MCF 10A (cell line): ENCODE results near the gene POLR1D. TPM values are rescaled to one million over a fixed set of nuclear protein-coding genes. Genes with fewer than 3 reads are reported as not detected.
A peak's percentile ranks its signal among the peaks of the same experiment; 100 is the strongest.

Experiments used
- BruUV-seq: library from RNA; stranded (reverse); fragments of 400-500 nt; replicated peaks from 2 replicates; lab custom pipeline; 2021; lab: Mats Ljungman, UMichigan
- CTCF ChIA-PET: fragments of 300-600 bp; sonication (Branson Sonifier 250); formaldehyde crosslinking; extraction: SDS; loops from one replicate; lab custom pipeline; 2021; ENCODE audit warnings: antibody characterized with exemption, inconsistent platforms; lab: Yijun Ruan, JAX
- POLR2A ChIA-PET: fragments of 300-600, 350-650 bp; sonication (Branson Sonifier 250); formaldehyde crosslinking; extraction: SDS; loops from one replicate; lab custom pipeline; 2020; ENCODE audit warnings: antibody characterized with exemption, inconsistent platforms; lab: Yijun Ruan, JAX
- DNase-seq: peaks from one replicate; pipeline ENCODE4 v3.0.0-alpha.2; 2018; ENCODE audit not compliant: unreplicated experiment
- H3K27ac Mint-ChIP-seq: one replicate; pipeline ENCODE4 v1.8.0; 2022; ENCODE audit warnings: mild to moderate bottlenecking, low read depth, mixed read lengths; ENCODE audit not compliant: unreplicated experiment
- H3K27me3 Mint-ChIP-seq: one replicate; pipeline ENCODE4 v1.8.0; 2022; ENCODE audit warnings: mixed read lengths; ENCODE audit not compliant: insufficient read depth, unreplicated experiment
- H3K36me3 Mint-ChIP-seq: one replicate; pipeline ENCODE4 v1.8.0; 2022; ENCODE audit warnings: mild to moderate bottlenecking, moderate library complexity, mixed read lengths; ENCODE audit not compliant: insufficient read depth, unreplicated experiment
- H3K4me1 Mint-ChIP-seq: one replicate; pipeline ENCODE4 v1.8.0; 2022; ENCODE audit warnings: mixed read lengths; ENCODE audit not compliant: insufficient read depth, unreplicated experiment
- H3K4me3 Mint-ChIP-seq: one replicate; pipeline ENCODE4 v1.8.0; 2022; ENCODE audit warnings: mild to moderate bottlenecking, moderate library complexity, mixed read lengths; ENCODE audit not compliant: unreplicated experiment
- H3K9me3 Mint-ChIP-seq: one replicate; pipeline ENCODE4 v1.8.0; 2022; ENCODE audit warnings: mixed read lengths; ENCODE audit not compliant: unreplicated experiment
- intact Hi-C: fragments of 100-400 bp; cut with micrococcal nuclease; formaldehyde crosslinking; loops from 2 replicates; pipeline ENCODE4 v1.14.1; 2022
- total RNA-seq: library from RNA; stranded (reverse); gene quantifications from 2 replicates; pipeline ENCODE4 v1.2.3, GENCODE V29; 2022
- TF ChIP-seq, protein P1 (sequence below): fragments of 200-600 bp; IDR thresholded peaks from one replicate; pipeline ENCODE4 v1.8.0; 2022; ENCODE audit warnings: antibody characterized with exemption, mild to moderate bottlenecking; ENCODE audit not compliant: unreplicated experiment

The POLR1D gene
- total RNA-seq, 1 experiment from 2014 or later = 146 TPM

GRCh38 chr13:27659145-27659865 lies 37.6 kb downstream of the POLR1D start:
- intact Hi-C loops = no loop called here
- H3K27me3 Mint-ChIP-seq = no peaks in the 10 kb centered on the region
- no peak for DNase-seq
- peaks cover 5% of the 10 kb centered on the region for H3K4me1 Mint-ChIP-seq
- POLR2A ChIA-PET = interaction anchor here (0.7 kb wide), 1 partner anchor 40 kb away, joined by 3 read pairs; no protein-coding TSS in a partner anchor
- H3K9me3 Mint-ChIP-seq = no peaks in the 10 kb centered on the region
- BruUV-seq = no TSS peak
- TF ChIP-seq, protein P1, sequence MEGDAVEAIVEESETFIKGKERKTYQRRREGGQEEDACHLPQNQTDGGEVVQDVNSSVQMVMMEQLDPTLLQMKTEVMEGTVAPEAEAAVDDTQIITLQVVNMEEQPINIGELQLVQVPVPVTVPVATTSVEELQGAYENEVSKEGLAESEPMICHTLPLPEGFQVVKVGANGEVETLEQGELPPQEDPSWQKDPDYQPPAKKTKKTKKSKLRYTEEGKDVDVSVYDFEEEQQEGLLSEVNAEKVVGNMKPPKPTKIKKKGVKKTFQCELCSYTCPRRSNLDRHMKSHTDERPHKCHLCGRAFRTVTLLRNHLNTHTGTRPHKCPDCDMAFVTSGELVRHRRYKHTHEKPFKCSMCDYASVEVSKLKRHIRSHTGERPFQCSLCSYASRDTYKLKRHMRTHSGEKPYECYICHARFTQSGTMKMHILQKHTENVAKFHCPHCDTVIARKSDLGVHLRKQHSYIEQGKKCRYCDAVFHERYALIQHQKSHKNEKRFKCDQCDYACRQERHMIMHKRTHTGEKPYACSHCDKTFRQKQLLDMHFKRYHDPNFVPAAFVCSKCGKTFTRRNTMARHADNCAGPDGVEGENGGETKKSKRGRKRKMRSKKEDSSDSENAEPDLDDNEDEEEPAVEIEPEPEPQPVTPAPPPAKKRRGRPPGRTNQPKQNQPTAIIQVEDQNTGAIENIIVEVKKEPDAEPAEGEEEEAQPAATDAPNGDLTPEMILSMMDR = no peak
- no peak overlapping the region for H3K4me3 Mint-ChIP-seq
- H3K36me3 Mint-ChIP-seq = peaks cover 22% of the 10 kb centered on the region
- peak overlapping the region; percentile 44 for H3K27ac Mint-ChIP-seq
- CTCF ChIA-PET = interaction anchor here (0.7 to 0.8 kb wide), 3 partner anchors 9 to 16 kb away, joined by 3 read pairs; no protein-coding TSS in a partner anchor

DNA sequence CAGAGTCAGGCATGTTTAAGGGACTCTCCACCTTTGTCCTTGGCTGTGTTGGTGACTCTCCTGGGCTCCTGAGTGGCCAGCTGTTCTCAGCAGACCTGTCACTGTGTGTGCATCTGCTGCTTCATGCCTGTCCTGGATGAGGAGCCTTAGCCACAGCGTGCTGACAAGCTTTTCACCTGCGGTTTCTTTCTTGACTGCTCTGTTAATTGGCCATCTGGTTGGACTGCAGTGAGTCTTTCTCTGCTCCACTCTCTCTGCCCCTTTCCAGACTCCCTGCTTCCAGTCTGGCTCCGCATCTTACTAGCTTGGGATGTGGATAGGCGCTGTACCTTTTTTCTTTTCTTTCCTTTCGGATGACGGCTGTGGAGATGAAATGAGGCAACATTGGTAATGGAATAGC lies 38.8 kb downstream of the POLR1D start:
- ChIA-PET CTCF (interaction anchor here (0.8 to 2.1 kb wide), 2 partner anchors 143 to 166 kb away, joined by 3 to 7 read pairs; no protein-coding TSS in a partner anchor), POLR2A (no interaction called here)
- no peaks in the 10 kb centered on the region for H3K27me3 Mint-ChIP-seq
- intact Hi-C loops = no loop called here
- peak overlapping the region; percentile 31 for H3K27ac Mint-ChIP-seq
- H3K9me3 Mint-ChIP-seq = no peaks in the 10 kb centered on the region
- BruUV-seq = no TSS peak
- no peak for DNase-seq
- peaks cover 22% of the 10 kb centered on the region for H3K36me3 Mint-ChIP-seq
- no peaks in the 10 kb centered on the region for H3K4me1 Mint-ChIP-seq
- TF ChIP-seq, protein P1 = no peak
- H3K4me3 Mint-ChIP-seq = no peak overlapping the region

DNA sequence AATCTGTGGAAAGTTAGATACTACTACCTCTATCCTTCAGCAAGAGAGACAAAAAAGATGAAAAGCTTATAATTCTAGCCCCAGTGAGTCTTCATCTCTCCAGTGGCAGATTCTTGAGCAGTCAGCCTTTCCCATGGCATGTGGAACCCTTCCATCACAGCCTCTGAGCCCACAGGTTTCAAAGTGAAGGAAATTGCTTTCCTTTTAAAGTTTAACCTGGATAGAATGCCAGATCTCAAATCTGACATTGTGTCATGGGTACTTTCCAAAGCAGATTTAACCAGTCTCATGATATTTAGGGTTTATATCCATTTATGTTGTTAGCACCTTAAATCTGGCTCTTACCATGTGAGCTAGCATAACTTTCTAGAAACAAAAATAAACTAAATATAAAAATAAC lies 39.3 kb downstream of the POLR1D start:
- Mint-ChIP-seq H3K4me3 (no peak overlapping the region), H3K4me1 (no peaks in the 10 kb centered on the region), H3K27me3 (no peaks in the 10 kb centered on the region), H3K27ac (peak overlapping the region; percentile 31), H3K9me3 (no peaks in the 10 kb centered on the region), H3K36me3 (peaks cover 22% of the 10 kb centered on the region)
- intact Hi-C loops = no loop called here
- no TSS peak for BruUV-seq
- ChIA-PET POLR2A (interaction anchor here (1.0 kb wide), 1 partner anchor 12 kb away, joined by 4 read pairs; no protein-coding TSS in a partner anchor), CTCF (interaction anchor here (0.8 to 2.1 kb wide), 2 partner anchors 142 to 166 kb away, joined by 3 to 7 read pairs; no protein-coding TSS in a partner anchor)
- DNase-seq = no peak
- TF ChIP-seq, protein P1 = no peak

- BruUV-seq = no TSS peak
- no peaks in the 10 kb centered on the region for H3K4me1 Mint-ChIP-seq
- H3K27me3 Mint-ChIP-seq = no peaks in the 10 kb centered on the region
- intact Hi-C loops = no loop called here
- ChIA-PET POLR2A (interaction anchor here (0.6 kb wide), 1 partner anchor 44 kb away, joined by 3 read pairs; no protein-coding TSS in a partner anchor), CTCF (interaction anchor here (0.7 to 2.1 kb wide), 4 partner anchors 125 to 206 kb away, joined by 3 to 7 read pairs (median 4); no protein-coding TSS in a partner anchor)
- peaks cover 16% of the 10 kb centered on the region for H3K36me3 Mint-ChIP-seq
- H3K9me3 Mint-ChIP-seq = no peaks in the 10 kb centered on the region
- TF ChIP-seq, protein P1 = no peak
- no peak overlapping the region for H3K4me3 Mint-ChIP-seq
- no peak overlapping the region for H3K27ac Mint-ChIP-seq
- DNase-seq = no peak
Measured at GRCh38 chr13:27662738-27663470, 41.2 kb downstream of the POLR1D start.
